ENCODE measurements around the gene INSM1.

- TF ChIP-seq RAD21 (IDR thresholded peaks at IDR 0.05; ENCODE audit: low read depth) (no peak), TCF12 (IDR thresholded peaks at IDR 0.05; ENCODE audit: low read depth) (no peak), EP300 (IDR thresholded peaks at IDR 0.05; ENCODE audit: borderline replicate concordance) (no peak), YY1 (IDR thresholded peaks at IDR 0.05; ENCODE audit: low read depth) (no peak), CEBPB (IDR thresholded peaks at IDR 0.05) (no peak)
- TF ChIP-seq, protein P1, sequence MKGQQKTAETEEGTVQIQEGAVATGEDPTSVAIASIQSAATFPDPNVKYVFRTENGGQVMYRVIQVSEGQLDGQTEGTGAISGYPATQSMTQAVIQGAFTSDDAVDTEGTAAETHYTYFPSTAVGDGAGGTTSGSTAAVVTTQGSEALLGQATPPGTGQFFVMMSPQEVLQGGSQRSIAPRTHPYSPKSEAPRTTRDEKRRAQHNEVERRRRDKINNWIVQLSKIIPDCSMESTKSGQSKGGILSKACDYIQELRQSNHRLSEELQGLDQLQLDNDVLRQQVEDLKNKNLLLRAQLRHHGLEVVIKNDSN (IDR thresholded peaks at IDR 0.05): no peak
Measured at GRCh38 chr20:20409331-20409730, 41.4 kb downstream of the INSM1 start.

All from Ishikawa (cell line).